HG03159 (cell line): Measurements from ENCODE around the gene USP19.

Experiments used
- ATAC-seq: cut with Tn5 transposase; IDR thresholded peaks from one replicate; pipeline ENCODE4 v1.9.1; 2021; ENCODE audit warnings: mild to moderate bottlenecking, moderate library complexity; ENCODE audit not compliant: unreplicated experiment

Gene USP19

GRCh38 chr3:49104052-49104426 is 16.6 kb downstream of the USP19 start:
- ATAC-seq, result no peak

GRCh38 chr3:49100046-49100615 is 20.5 kb downstream of the USP19 start:
- no peak for ATAC-seq

GRCh38 chr3:49098910-49099630 is 21.6 kb downstream of the USP19 start:
- ATAC-seq, result no peak

- no peak for ATAC-seq
Measured at GRCh38 chr3:49098429-49098828, 22.2 kb downstream of the USP19 start.

- peak; percentile 75 for ATAC-seq
Measured at GRCh38 chr3:49093853-49094767, 26.5 kb downstream of the USP19 start, which contains the start of gene QRICH1. Gene QRICH1, minus strand, starts transcription at chr3:49094071. Its CDS starts 17,054 bp downstream, at chr3:49077017.

GRCh38 chr3:49092938-49093852 is 27.4 kb downstream of the USP19 start:
- ATAC-seq, result peak; percentile 35

DNA sequence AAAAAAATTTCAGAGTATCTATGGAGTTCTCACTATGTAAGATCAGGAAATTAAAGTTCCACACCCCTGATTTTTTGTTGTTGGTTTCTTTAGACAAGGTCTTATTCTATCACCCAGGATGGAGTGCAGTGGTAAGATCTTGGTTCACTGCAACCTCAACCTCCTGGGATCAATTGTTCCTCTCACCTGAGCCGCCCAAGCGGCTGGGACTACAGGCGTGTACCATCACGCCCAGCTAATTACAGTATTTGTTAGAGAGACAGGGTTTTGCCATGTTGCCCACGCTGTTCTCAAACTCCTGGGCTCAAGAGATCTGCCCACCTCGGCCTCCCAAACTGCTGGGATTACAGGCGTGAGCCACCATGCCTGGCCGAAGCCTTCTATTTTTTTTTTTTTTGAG is 39.2 kb downstream of the USP19 start:
- ATAC-seq, result no peak

DNA sequence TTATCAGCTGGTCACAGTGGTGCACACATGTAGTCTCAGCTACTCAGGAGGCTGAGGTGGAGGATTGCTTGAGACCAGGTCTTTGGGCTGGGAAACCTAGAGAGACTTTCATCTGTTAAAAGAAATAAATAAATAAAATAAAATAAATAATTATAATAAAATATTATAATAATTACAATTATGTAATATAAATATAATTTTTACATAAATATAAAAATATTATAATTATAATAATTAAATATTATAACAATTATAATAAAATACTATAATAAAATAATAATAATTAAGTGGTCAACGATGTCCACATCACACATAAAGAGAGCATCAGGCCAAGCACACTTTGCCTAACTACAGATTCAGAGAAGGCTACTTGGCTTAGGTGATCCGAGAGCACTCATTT is 41.4 kb downstream of the USP19 start:
- no peak for ATAC-seq

DNA sequence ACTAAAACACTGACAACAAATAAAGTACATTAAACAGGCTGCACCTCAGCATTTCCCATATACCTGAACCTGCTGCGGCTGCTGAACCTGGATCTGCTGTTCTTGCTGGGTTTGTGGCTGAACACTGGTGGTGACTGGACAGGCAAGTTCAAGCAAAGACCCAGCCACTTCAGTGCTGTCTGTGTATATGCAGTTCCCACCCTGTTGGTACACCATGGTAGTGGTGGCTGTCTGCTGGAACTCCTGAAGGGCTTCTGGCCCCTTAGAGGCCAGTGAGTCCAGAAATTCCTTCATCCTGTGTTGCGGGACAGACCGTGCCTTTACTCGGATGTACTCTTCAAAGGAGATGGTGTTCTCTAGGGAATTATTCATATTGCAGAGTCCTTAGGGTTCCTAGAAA is 44.0 kb downstream of the USP19 start:
- no peak for ATAC-seq

GRCh38 chr3:49076116-49076515 is 44.5 kb downstream of the USP19 start:
- no peak for ATAC-seq
